ENCODE measurements around the gene FOXN1. TPM values are rescaled to one million over a fixed set of nuclear protein-coding genes. Genes with fewer than 3 reads are reported as not detected.

FOXN1 gene
- total RNA-seq, 4 donors from 2014 or later: not detected

GRCh38 chr17:28555022-28555421 is 48.9 kb downstream of the FOXN1 start:
- DNase-seq (ENCODE audit: low spot score in 2 of 2): no peak
- TF ChIP-seq CTCF (IDR thresholded peaks at IDR 0.05): no peak
- TF ChIP-seq EP300 (IDR thresholded peaks at IDR 0.05): no peak
- no peak for TF ChIP-seq POLR2A (IDR thresholded peaks at IDR 0.05)
- no peak overlapping the region for H3K27ac ChIP-seq

GRCh38 chr17:28563475-28563874 is 57.3 kb downstream of the FOXN1 start:
- Histone ChIP-seq H3K9me3 (no peaks in the 10 kb centered on the region), H3K4me3 (no peak overlapping the region), H3K27ac (peak overlapping the region in 1 of 4 donors; percentile 44), H3K4me1 (peaks cover 0 to 18% (median 2%) of the 10 kb centered on the region in 4 donors), H3K27me3 (no peaks in the 10 kb centered on the region), H3K36me3 (peaks cover 4 to 65% (median 22%) of the 10 kb centered on the region in 3 donors)
- WGBS, 2 donors: 71 to 75% methylated on average over 3 of the region's 3 CpGs
- TF ChIP-seq EP300 (IDR thresholded peaks at IDR 0.05): no peak
- no peak for TF ChIP-seq CTCF (IDR thresholded peaks at IDR 0.05)
- TF ChIP-seq POLR2A (IDR thresholded peaks at IDR 0.05): no peak
- no peak for DNase-seq (ENCODE audit: low spot score in 2 of 2)

More at GRCh38 chr17:28555022-28555421, 48.9 kb downstream of the FOXN1 start:
- H3K9me3 ChIP-seq: no peaks in the 10 kb centered on the region
- H3K4me1 ChIP-seq: peaks cover 0 to 25% (median 7%) of the 10 kb centered on the region in 4 donors
- 87 to 94% methylated on average over 3 of the region's 3 CpGs for WGBS, 2 donors
- no peak overlapping the region for H3K4me3 ChIP-seq
- H3K27me3 ChIP-seq: no peaks in the 10 kb centered on the region
- peaks cover 6 to 69% (median 30%) of the 10 kb centered on the region in 3 donors for H3K36me3 ChIP-seq

- no peak for TF ChIP-seq CTCF (IDR thresholded peaks at IDR 0.05)
- TF ChIP-seq EP300 (IDR thresholded peaks at IDR 0.05): no peak
- TF ChIP-seq POLR2A (IDR thresholded peaks at IDR 0.05): no peak
- WGBS, 2 donors: 76 to 82% methylated on average over 3 of the region's 3 CpGs
- Histone ChIP-seq H3K4me1 (peaks cover 0 to 42% (median 17%) of the 10 kb centered on the region in 4 donors), H3K9me3 (no peaks in the 10 kb centered on the region), H3K4me3 (no peak overlapping the region), H3K36me3 (peaks cover 0 to 28% (median 0%) of the 10 kb centered on the region in 3 donors), H3K27ac (no peak overlapping the region), H3K27me3 (no peaks in the 10 kb centered on the region)
- DNase-seq (ENCODE audit: low spot score in 2 of 2): no peak
These were observed 61.5 kb downstream of the FOXN1 start for GRCh38 chr17:28567604-28568003.

- no peak for DNase-seq (ENCODE audit: low spot score in 2 of 2)
- Histone ChIP-seq H3K27me3 (no peaks in the 10 kb centered on the region), H3K4me1 (peaks cover 0 to 38% (median 17%) of the 10 kb centered on the region in 4 donors), H3K36me3 (peaks cover 0 to 21% (median 0%) of the 10 kb centered on the region in 3 donors), H3K9me3 (no peaks in the 10 kb centered on the region), H3K4me3 (no peak overlapping the region), H3K27ac (no peak overlapping the region)
- TF ChIP-seq POLR2A (IDR thresholded peaks at IDR 0.05): no peak
- TF ChIP-seq EP300 (IDR thresholded peaks at IDR 0.05): no peak
- 97 to 100% methylated on average over 1 of the region's 1 CpG for WGBS, 2 donors
These were observed 63.3 kb downstream of the FOXN1 start for GRCh38 chr17:28569446-28569845.

GRCh38 chr17:28570716-28571360 is 64.7 kb downstream of the FOXN1 start:
- H3K27ac ChIP-seq: peak overlapping the region; percentile 44 to 95 (median 86)
- H3K4me1 ChIP-seq: peaks cover 0 to 46% (median 18%) of the 10 kb centered on the region in 4 donors
- peak overlapping the region; percentile 61 to 98 (median 69) for H3K4me3 ChIP-seq
- 0 to 1% methylated on average over 17 to 31 of the region's 39 CpGs for WGBS, 2 donors
- no peaks in the 10 kb centered on the region for H3K27me3 ChIP-seq
- peaks cover 0 to 23% (median 0%) of the 10 kb centered on the region in 3 donors for H3K36me3 ChIP-seq
- TF ChIP-seq CTCF (IDR thresholded peaks at IDR 0.05): no peak
- no peak for TF ChIP-seq POLR2A (IDR thresholded peaks at IDR 0.05)
- TF ChIP-seq EP300 (IDR thresholded peaks at IDR 0.05): no peak
- H3K9me3 ChIP-seq: no peaks in the 10 kb centered on the region
- no peak for DNase-seq (ENCODE audit: low spot score in 2 of 2)
